T-helper 9 cell (primary cell): ENCODE results near the gene QPRT.
"Not testable (repeated sequence)": the region's sequence is repeated elsewhere in the genome, so short reads cannot be mapped to it uniquely, and the experiment has no call there.

Source experiments
- DNase-seq: peaks from one replicate; pipeline ENCODE4 v3.0.0-alpha.2; 2020

The QPRT gene

GRCh38 chr16:29663016-29663806, 15.8 kb upstream of the QPRT start, which contains the start of gene SPN:
SPN (plus strand) TSS chr16:29663247; CDS start chr16:29663729, 482 bp downstream.
- peak; percentile 26 for DNase-seq

DNA sequence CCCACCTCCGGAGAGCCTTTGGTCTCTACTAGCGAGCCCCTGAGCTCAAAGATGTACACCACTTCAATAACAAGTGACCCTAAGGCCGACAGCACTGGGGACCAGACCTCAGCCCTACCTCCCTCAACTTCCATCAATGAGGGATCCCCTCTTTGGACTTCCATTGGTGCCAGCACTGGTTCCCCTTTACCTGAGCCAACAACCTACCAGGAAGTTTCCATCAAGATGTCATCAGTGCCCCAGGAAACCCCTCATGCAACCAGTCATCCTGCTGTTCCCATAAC, 15.2 kb upstream of the QPRT start:
- no peak for DNase-seq

DNA sequence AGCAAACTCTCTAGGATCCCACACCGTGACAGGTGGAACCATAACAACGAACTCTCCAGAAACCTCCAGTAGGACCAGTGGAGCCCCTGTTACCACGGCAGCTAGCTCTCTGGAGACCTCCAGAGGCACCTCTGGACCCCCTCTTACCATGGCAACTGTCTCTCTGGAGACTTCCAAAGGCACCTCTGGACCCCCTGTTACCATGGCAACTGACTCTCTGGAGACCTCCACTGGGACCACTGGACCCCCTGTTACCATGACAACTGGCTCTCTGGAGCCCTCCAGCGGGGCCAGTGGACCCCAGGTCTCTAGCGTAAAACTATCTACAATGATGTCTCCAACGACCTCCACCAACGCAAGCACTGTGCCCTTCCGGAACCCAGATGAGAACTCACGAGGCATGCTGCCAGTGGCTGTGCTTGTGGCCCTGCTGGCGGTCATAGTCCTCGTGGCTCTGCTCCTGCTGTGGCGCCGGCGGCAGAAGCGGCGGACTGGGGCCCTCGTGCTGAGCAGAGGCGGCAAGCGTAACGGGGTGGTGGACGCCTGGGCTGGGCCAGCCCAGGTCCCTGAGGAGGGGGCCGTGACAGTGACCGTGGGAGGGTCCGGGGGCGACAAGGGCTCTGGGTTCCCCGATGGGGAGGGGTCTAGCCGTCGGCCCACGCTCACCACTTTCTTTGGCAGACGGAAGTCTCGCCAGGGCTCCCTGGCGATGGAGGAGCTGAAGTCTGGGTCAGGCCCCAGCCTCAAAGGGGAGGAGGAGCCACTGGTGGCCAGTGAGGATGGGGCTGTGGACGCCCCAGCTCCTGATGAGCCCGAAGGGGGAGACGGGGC, 14.7 kb upstream of the QPRT start:
- peak; percentile 33 for DNase-seq

- DNase-seq: peak; percentile 25
Observed at GRCh38 chr16:29665294-29666077, 13.5 kb upstream of the QPRT start.

GRCh38 chr16:29667322-29667610, 11.7 kb upstream of the QPRT start:
- DNase-seq: not testable (repeated sequence)

DNA sequence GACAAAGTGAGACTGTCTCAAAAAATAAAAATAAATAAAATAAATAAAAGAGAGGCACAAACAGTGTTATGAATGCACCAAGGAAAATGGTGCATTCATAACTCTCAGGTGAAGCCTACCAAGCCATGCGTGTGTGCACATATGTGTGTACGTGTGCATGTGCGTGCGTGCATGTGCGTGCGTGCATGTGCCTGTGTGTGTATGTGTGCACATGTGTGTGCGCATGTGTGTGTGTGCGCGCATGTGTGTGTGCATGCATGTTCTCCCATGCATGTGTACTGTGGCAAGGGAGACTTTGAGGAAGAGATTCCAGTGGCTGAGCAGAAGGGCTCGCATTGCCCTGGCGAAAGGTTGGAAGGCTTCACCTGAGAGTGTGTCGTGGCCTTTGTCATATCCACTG, 11.2 kb upstream of the QPRT start:
- DNase-seq: no peak

DNA sequence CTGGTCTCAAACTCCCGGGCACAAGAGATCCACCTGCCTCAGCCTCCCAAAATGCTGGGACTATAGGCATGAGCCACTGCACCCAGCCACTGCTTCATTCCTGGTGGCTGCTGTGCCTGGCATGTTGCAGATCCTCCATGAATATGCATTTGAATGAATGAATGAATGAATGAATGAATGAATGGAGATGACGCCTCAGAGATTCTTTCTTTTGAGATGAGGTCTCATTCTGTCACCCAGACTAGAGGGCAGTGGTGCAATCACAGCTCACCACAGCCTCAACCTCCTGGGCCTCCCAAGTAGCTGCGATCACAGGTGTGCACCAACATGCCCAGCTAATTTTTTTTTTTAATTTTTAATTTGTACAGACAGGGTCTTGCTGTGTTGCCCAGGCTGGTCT, 10.7 kb upstream of the QPRT start:
- DNase-seq: no peak

DNA sequence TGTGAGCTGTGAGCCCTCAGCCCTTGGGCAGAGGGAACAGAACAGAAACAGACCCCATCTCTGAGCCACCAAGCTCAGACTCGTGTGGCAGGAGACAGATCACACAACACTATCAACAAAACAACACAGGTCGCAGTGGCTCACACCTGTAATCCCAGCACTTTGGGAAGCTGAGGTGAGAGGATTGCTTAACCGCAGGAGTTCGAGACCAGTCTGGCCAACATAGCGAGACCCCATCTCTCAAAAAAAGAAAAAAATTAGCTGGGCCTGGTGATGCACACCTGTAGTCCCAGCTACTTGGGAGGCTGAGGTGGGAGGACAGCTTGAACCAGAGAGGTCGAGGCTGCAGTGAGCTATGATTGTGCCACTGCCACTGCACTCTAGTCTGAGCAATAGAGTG, 5.5 kb upstream of the QPRT start:
- no peak for DNase-seq

GRCh38 chr16:29674188-29674587, 4.8 kb upstream of the QPRT start:
- DNase-seq: no peak

DNA sequence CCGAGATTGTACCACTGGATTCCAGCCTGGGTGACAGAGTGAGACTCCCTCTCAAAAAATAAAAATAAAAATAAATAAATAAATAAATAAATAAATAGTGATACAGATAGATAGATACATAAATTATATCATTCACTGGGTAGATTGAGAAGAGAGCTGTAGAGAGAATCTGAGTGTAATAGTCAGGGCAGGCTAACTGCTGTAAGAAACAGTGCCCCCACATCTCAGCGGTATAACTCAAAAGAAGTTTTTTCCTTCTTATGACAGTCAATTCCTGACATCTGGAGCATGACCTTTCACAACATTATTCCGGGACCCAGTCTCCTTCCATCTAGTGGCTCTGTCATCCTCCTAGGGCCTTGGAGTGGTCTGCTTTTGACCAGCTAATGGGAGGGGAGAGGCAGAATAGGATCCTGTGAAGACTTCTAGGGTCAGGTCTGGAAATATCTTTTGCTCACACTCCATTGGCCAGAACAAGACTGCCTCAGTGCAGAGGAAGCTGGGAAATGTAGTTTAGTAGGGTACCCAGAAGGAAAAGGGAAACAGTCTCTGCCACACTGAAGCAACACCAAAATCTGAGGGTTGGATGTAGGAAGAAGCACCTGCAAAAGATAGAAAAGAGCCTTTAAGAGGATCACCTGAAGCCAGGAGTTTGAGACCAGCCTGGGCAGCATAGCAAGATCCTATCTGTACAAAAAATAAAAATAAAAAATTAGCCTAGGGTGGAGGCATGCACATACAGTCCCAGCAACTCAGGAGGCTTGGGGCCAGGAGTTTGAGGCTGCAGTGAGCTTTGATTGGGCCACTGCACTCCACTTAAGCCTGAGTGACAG, 3.0 kb upstream of the QPRT start:
- DNase-seq: no peak

- DNase-seq: no peak
Observed at GRCh38 chr16:29676989-29677785, 1.8 kb upstream of the QPRT start.

DNA sequence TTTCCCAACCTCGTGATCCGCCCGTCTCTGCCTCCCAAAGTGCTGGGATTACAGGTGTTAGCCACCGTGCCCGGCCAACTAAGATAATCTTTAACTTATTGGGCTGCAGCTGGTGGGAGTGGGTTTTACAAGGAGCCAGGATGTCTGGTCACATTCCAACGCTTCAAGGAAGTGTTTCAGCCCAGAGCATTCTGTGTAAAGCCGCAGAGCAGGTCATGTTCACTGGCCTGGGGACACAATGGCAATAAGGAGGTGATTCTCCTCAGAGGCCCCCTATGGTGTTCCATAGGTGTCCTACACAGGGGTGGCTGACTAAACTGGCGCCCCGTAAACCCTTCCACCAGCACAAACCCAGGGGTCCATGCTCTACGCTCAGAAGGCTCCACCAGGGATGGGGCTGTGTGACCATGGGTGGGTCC, 1.2 kb downstream of the QPRT start:
- no peak for DNase-seq

DNA sequence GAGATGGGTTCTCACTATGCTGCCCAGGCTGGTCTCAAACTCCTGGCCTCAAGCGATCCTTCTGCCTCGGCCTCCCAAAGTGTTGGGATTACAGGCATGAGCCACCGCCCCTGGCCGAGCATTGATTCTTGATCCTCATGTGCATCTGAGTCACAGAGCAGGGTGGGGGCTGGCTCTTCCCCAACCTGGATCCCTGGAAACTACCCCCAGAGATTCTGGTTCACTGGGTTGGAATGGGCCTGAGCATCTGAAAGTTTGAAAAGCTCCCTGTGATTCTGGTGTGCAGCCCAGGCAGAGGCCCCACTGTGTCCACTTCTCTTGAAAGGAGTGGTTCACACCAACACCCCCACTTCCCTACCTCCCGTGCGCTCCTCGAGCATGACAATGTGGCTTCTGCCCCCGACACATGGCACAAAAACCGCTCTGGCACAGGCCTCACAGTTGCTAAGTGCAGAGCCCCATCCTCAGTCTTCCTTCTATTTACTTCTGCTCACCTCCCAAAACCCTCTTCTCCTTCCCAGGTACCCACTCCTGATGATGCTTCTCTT, 4.6 kb downstream of the QPRT start:
- no peak for DNase-seq

DNA sequence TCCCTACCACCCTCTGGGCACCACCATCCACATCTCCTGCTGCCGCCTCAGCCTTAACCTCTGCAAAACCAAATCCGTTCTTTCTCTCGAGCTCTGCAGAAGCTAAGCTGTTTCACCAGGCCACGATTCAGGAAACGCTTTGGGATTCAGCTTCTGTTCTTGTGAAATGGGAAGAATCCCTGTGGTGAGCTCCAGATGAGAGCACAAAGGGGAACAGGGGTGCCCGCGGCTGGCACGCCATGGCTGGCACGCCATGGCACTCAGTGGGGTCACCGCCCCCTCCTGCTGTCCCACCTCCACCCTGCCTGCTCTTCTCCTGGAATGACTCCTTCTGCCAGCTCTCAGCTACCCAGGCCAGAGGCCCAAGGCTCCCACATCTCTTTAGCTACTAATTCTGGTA, 5.7 kb downstream of the QPRT start:
- no peak for DNase-seq

DNA sequence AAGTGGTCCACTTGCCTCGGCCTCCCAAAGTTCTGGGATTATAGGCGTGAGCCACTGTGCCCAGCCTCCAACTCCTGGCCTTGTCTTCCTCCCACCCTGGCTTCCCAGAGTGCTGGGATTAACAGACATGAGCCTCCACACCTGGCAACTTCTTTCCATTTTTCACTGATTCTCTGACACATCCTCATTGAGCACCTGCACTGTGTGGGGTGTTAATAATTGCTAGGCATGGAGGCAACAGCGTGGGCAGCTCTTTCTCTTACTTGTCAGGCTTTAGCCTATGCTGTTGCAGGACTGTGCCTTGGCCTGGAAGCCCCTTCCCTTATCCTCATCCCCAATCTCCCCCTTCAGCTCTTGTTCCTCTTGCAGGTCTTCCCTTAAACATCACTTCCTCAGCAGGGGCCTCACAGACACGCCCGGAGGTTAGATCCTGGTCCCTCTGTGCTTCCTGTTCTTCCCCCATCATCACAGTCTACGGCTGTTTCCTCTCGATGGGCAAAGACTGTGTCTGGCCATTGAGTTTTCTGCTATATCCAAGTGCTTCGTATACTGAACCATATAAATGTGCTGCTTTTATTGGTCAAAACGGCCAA, 7.9 kb downstream of the QPRT start:
- no peak for DNase-seq

GRCh38 chr16:29687755-29688154, 8.8 kb downstream of the QPRT start:
- no peak for DNase-seq

DNA sequence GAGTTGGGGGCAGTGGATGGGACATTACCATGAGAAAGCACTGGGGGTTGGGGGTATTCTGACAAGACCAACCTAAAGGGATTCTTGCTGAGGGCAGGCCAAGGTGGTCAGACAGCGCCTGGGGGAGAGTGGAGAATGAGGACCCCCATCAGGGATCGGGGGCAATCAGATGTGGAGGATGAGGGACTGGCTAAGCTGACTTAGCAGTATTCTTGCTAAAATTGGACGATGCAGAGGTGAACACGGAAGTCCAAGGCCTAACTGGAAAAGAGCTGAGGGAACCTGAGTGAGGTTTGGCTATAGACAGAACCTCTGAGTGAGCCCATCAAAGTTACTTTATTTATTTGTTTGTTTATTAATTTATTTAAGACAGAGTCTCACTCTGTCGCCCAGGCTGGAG, 9.2 kb downstream of the QPRT start:
- no peak for DNase-seq

DNA sequence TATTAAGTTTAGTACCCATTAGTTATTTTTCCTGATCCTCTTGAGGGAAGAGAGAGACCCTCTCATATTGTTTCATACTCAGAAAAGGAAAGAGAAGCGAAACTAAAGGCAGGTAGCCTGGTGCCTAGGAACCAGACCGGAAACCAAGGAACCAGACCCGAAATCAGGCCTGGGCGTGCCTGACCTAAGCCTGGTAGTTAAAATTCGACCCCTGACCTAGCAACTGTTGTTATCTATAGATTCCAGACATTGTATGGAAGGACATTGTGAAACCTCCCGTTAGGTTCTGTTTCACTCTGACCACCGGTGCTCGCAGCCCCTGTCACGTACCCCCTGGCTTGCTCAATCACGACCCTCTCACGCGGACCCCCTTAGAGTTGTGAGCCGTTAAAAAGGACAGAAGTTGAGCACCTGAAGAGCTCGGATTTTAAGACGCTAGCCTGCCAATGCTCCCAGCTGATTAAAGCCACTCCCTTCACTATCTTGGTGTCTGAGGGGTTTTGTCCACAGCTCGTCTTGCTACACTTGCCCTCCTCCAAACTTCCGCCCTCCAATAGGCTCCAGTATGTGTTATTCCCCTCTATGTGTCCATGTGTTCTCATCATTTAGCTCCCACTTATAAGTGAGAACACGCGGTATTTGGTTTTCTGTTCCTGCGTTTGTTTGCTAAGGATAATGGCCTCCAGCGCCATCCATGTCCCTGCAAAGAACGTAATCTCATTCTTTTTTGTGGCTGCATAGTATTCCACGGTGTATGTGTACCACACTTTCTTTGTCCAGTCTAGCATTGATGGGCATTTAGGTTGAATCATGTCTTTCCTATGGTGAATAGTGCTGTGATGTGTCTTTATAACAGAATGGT, 10.7 kb downstream of the QPRT start:
- DNase-seq: not testable (repeated sequence)

GRCh38 chr16:29692606-29693005, 13.6 kb downstream of the QPRT start:
- DNase-seq: not testable (repeated sequence)
